Brain pericyte (primary cell): Measurements from ENCODE around the gene CX3CL1.

ENCODE experiments used
- DNase-seq: peaks from one replicate; pipeline ENCODE4 v3.0.0-alpha.2; 2012; ENCODE audit warnings: low read depth, low spot score

Gene CX3CL1

GRCh38 chr16:57405097-57405496, 32.8 kb downstream of the CX3CL1 start:
- no peak for DNase-seq

- no peak for DNase-seq
Observed at GRCh38 chr16:57406881-57407280, 34.6 kb downstream of the CX3CL1 start.

- DNase-seq: no peak
Observed at GRCh38 chr16:57407521-57408353, 35.4 kb downstream of the CX3CL1 start.

GRCh38 chr16:57409065-57409464, 36.8 kb downstream of the CX3CL1 start:
- no peak for DNase-seq

- no peak for DNase-seq
Observed at GRCh38 chr16:57409870-57410587, 37.7 kb downstream of the CX3CL1 start.

GRCh38 chr16:57411362-57411976, 39.2 kb downstream of the CX3CL1 start:
- DNase-seq: no peak

GRCh38 chr16:57412584-57412983, 40.3 kb downstream of the CX3CL1 start:
- DNase-seq: no peak

GRCh38 chr16:57413301-57413730, 41.0 kb downstream of the CX3CL1 start:
- DNase-seq: no peak

GRCh38 chr16:57413733-57414132, 41.4 kb downstream of the CX3CL1 start:
- no peak for DNase-seq

- DNase-seq: no peak
Observed at GRCh38 chr16:57416084-57416483, 43.8 kb downstream of the CX3CL1 start.

- DNase-seq: no peak
Observed at GRCh38 chr16:57419506-57419905, 47.2 kb downstream of the CX3CL1 start.

- DNase-seq: peak; percentile 13
Observed at GRCh38 chr16:57422026-57422944, 50.0 kb downstream of the CX3CL1 start.

- no peak for DNase-seq
Observed at GRCh38 chr16:57423152-57423551, 50.9 kb downstream of the CX3CL1 start.

- no peak for DNase-seq
Observed at GRCh38 chr16:57424583-57424982, 52.3 kb downstream of the CX3CL1 start.

- DNase-seq: no peak
Observed at GRCh38 chr16:57426356-57426755, 54.1 kb downstream of the CX3CL1 start.

- DNase-seq: no peak
Observed at GRCh38 chr16:57427307-57427706, 55.0 kb downstream of the CX3CL1 start.

GRCh38 chr16:57427824-57428223, 55.5 kb downstream of the CX3CL1 start:
- no peak for DNase-seq

- no peak for DNase-seq
Observed at GRCh38 chr16:57430955-57431354, 58.7 kb downstream of the CX3CL1 start.

GRCh38 chr16:57432505-57432904, 60.2 kb downstream of the CX3CL1 start:
- DNase-seq: no peak

GRCh38 chr16:57432989-57433388, 60.7 kb downstream of the CX3CL1 start:
- no peak for DNase-seq

- DNase-seq: no peak
Observed at GRCh38 chr16:57434003-57434402, 61.7 kb downstream of the CX3CL1 start.
